Endothelial cell (in vitro differentiated cells): Measurements from ENCODE around the gene NFIC. TPM values are rescaled to one million over a fixed set of nuclear protein-coding genes. Genes with fewer than 3 reads are reported as not detected.
"Not testable (repeated sequence)": the region's sequence is repeated elsewhere in the genome, so short reads cannot be mapped to it uniquely, and the experiment has no call there.

Experiments
- DNase-seq: peaks from one replicate; pipeline ENCODE4 v3.0.0; 2021; ENCODE audit warnings: low spot score
- H3K27ac Mint-ChIP-seq: one replicate; pipeline ENCODE4 v1.8.0; 2021; ENCODE audit warnings: mixed read lengths, inconsistent platforms; ENCODE audit not compliant: unreplicated experiment
- H3K27me3 Mint-ChIP-seq: one replicate; pipeline ENCODE4 v1.8.0; 2021; ENCODE audit warnings: mild to moderate bottlenecking, moderate library complexity, mixed read lengths, inconsistent platforms; ENCODE audit not compliant: unreplicated experiment
- H3K36me3 Mint-ChIP-seq: one replicate; pipeline ENCODE4 v1.8.0; 2021; ENCODE audit warnings: mild to moderate bottlenecking, low read depth, mixed read lengths, inconsistent platforms; ENCODE audit not compliant: unreplicated experiment
- H3K4me1 Mint-ChIP-seq: one replicate; pipeline ENCODE4 v1.8.0; 2021; ENCODE audit warnings: mild to moderate bottlenecking, mixed read lengths, inconsistent platforms; ENCODE audit not compliant: unreplicated experiment
- H3K4me3 Mint-ChIP-seq: one replicate; pipeline ENCODE4 v1.8.0; 2021; ENCODE audit warnings: mild to moderate bottlenecking, mixed read lengths, inconsistent platforms; ENCODE audit not compliant: unreplicated experiment
- H3K9me3 Mint-ChIP-seq: one replicate; pipeline ENCODE4 v1.8.0; 2021; ENCODE audit warnings: mixed read lengths, inconsistent platforms; ENCODE audit not compliant: unreplicated experiment
- CTCF ChIP-seq: fragments of 200-600 bp; sonication (generic); IDR thresholded peaks from one replicate; pipeline ENCODE4 v1.5.0; 2021; ENCODE audit warnings: antibody characterized with exemption; ENCODE audit not compliant: unreplicated experiment
- total RNA-seq: library from RNA; stranded (reverse); fragmentation: NEBNext Ultra II Directional; extraction: Animal tissue kit (Norgen Biotek cat#: 25700); gene quantifications from one replicate; pipeline ENCODE4 v1.2.1, GENCODE V29; 2021; ENCODE audit not compliant: unreplicated experiment

The NFIC gene
- total RNA-seq, 1 donor from 2014 or later = 4.9 TPM

GRCh38 chr19:3392480-3392879 lies 26.1 kb downstream of the NFIC start:
- no peaks in the 10 kb centered on the region for H3K27me3 Mint-ChIP-seq
- TF ChIP-seq CTCF = no peak
- H3K9me3 Mint-ChIP-seq = no peaks in the 10 kb centered on the region
- H3K4me3 Mint-ChIP-seq = no peak overlapping the region
- no peak overlapping the region for H3K27ac Mint-ChIP-seq
- no peaks in the 10 kb centered on the region for H3K36me3 Mint-ChIP-seq
- H3K4me1 Mint-ChIP-seq = no peaks in the 10 kb centered on the region
- no peak for DNase-seq

- Mint-ChIP-seq H3K9me3 (no peaks in the 10 kb centered on the region), H3K27me3 (no peaks in the 10 kb centered on the region), H3K4me1 (no peaks in the 10 kb centered on the region), H3K4me3 (no peak overlapping the region), H3K36me3 (peaks cover 4% of the 10 kb centered on the region), H3K27ac (no peak overlapping the region)
- no peak for TF ChIP-seq CTCF
- no peak for DNase-seq
Measured at GRCh38 chr19:3396881-3397265, 30.5 kb downstream of the NFIC start.

GRCh38 chr19:3397266-3398022 lies 31.1 kb downstream of the NFIC start:
- H3K36me3 Mint-ChIP-seq = peaks cover 4% of the 10 kb centered on the region
- DNase-seq = no peak
- no peak overlapping the region for H3K4me3 Mint-ChIP-seq
- no peaks in the 10 kb centered on the region for H3K4me1 Mint-ChIP-seq
- no peak overlapping the region for H3K27ac Mint-ChIP-seq
- H3K9me3 Mint-ChIP-seq = no peaks in the 10 kb centered on the region
- no peaks in the 10 kb centered on the region for H3K27me3 Mint-ChIP-seq
- no peak for TF ChIP-seq CTCF

DNA sequence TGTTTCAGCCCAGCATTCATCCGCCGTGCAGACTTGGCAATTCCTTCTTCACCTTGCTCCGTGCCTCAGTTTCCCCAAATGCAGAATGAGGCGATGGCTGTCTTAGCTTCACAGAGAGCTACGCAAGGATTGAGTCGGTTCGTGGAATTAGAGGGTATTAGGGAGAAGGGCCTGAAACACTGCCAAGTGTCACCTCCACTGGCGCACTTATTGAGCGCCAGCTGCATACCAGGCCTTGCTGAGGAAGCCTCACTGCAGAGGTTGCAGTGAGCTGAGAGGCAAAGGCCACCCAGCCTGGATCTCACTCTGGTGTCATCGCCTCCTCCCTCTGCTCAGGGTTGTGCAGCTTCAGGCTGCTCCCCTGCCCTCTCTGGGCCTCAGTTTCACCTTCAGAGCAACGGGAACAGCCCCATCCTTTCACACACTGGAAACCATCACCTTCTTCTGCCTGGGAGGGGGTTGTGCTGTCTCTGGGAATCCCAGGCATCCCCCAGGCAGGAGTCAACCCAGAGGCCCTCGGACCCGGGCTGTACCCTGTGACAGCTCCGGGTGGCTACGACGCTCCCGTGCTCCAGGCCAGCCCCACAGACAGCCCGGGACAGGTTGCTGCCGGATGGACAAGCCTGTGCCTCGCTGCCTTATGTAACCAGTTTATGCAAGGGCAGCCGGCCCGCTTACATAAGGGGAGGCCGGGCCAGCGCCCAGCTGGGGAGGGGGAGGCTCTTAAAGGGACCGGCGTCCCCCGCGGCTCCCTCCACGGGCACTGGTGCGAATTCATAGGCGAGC lies 31.9 kb downstream of the NFIC start:
- Mint-ChIP-seq H3K4me3 (no peak overlapping the region), H3K9me3 (no peaks in the 10 kb centered on the region), H3K27ac (no peak overlapping the region), H3K36me3 (peaks cover 4% of the 10 kb centered on the region), H3K4me1 (no peaks in the 10 kb centered on the region), H3K27me3 (no peaks in the 10 kb centered on the region)
- no peak for DNase-seq
- no peak for TF ChIP-seq CTCF

DNA sequence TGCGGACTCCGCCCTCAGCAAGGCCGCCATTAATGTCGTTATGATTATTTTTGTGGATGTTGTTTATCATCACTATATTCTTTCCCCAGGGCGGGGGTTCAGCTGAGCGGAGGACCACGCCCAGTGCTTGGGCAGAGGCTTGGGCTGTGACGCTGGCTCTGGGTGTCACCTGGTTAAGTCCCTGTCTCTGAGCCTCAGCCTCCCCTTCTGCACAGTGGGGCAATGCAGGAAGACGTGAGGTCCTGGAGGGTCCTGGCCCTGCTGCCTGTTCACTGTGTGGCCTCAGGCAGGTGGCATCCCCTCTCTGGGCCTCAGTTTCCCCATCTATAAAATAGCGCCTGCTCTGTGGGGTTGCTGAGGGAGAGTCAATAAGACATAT lies 32.5 kb downstream of the NFIC start:
- DNase-seq = no peak
- no peaks in the 10 kb centered on the region for H3K27me3 Mint-ChIP-seq
- peaks cover 4% of the 10 kb centered on the region for H3K36me3 Mint-ChIP-seq
- TF ChIP-seq CTCF = no peak
- H3K4me3 Mint-ChIP-seq = no peak overlapping the region
- no peak overlapping the region for H3K27ac Mint-ChIP-seq
- H3K9me3 Mint-ChIP-seq = no peaks in the 10 kb centered on the region
- no peaks in the 10 kb centered on the region for H3K4me1 Mint-ChIP-seq

DNA sequence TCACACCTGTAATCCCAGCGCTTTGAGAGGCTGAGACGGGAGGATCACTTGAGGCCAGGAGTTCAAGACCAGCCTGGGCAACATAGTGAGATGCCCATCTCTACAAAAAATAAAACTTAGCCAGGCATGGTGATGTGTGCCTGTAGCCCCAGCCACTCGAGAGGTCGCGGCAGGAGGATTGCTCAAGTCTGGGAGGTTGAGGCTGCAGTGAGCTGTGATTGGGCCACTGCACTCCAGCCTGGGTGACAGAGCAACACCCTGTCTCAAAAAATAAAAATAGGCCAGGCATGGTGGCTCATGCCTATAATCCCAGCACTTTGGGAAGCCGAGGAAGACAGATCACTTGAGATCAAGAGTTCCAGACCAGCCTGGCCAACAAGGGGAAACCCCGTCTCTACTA lies 32.9 kb downstream of the NFIC start:
- DNase-seq, H3K9me3 Mint-ChIP-seq, H3K27me3 Mint-ChIP-seq, H3K36me3 Mint-ChIP-seq, H3K4me3 Mint-ChIP-seq, H3K27ac Mint-ChIP-seq, H3K4me1 Mint-ChIP-seq: not testable (repeated sequence)
